Urothelium cell line (cell line): ENCODE data around the gene RELB.
A peak's percentile ranks its signal among the peaks of the same experiment; 100 is the strongest.

Experiments used
- DNase-seq: peaks from one replicate; pipeline ENCODE4 v3.0.0; 2011; ENCODE audit warnings: low spot score, mixed read lengths
- FAIRE-seq: peaks from 2 replicates; lab custom pipeline; 2011; peaks lifted over from hg19 to GRCh38; lab: Jason Lieb, UNC

The RELB gene

DNA sequence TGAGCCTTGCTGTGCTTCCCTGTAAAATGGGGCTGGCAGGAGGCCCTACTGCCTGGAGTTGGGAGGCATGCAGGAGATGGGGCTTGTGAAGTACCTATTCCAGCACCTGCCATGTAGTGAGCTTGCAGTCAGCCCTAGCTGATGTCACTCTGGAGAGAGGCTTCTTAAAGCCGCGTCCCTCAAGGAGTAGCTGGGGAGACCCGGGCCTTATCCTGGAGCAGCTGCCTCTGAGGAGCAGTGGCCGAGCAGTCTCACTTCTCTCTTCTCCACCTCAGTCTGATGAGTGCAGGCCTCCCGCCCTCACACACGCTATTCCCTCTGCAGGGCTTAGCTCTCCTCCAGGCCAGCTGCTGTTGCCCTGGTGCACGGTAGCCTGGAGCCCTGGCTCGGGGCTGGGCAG lies 55.6 kb downstream of the RELB start:
- FAIRE-seq, result no peak
- no peak for DNase-seq

DNA sequence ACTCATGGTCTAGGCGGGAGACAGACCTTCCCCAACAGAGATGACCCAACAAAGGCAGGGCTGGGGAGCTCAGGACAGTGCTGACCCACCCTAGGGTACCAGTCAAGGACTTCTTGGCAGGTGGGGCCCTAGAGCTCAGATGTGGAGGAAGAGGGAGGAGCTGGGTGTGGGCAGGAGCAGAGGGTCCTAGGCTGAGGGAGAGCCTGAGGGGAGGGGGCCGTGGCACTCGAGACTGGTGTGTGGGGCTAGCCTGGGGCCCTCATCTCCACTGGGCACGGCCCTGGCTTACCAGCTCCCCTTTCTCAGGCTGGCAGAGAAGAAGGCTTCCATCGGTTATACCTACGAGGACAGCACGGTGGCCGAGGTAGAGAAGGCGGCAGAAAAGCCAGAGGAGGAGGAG lies 56.2 kb downstream of the RELB start:
- DNase-seq (no peak), FAIRE-seq (no peak)

DNA sequence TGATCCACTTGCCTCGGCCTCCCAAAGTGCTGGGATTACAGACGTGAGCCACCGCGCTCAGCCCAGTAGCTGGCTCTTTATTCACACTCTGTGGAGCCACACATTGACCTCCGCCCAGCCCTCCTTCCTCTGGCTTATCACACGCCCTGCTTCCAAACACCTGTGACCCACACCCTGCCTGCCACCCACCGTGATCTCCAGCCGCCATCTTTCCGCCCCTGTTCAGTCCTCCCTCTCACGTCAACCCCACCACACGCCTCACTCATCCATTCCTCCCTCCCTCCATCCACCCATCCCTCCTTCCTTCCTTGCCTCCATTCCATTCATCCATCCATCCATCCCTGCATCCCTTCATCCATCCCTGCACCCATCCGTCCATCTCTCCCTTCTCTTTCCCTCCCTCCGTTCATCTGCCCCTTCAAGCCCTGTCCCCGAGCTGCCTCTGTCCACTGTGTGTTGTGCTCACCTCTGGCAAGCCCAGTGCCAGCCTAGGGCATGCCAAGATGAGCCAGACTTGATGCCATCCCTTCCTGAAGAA lies 57.4 kb downstream of the RELB start:
- no peak for DNase-seq
- FAIRE-seq, result no peak

DNA sequence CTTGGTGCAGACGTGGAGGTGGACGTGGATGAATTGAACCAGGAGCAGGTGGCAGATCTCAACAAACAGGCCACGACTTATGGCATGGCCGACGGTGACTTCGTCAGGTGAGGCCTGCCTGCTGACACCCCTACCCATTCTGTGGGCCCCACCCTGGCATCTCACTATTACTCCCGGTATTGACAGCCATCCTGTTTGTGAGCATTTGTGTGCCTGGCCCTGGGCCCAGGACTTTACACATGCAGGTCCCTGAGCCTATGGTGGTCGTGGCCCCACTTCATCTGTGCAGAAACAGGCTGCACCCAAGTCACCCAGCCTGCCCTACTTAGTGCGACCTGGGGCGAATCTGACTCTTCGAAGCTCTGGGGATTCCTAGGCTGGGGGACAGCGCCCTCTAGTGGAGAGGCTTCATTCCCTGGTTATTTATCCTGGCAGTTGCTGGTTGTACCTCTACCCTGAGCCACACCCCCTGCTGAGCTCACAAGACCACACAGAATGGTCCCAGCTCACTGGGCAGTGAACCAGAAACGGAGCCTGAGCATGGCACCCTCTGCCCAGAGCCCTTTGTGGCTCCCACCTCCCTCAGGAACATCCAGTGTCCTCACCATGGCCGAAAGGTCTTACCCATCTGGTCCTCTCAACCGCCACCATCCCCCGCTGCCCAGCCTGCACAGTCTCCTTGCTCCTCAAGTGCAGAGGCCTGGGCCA lies 58.1 kb downstream of the RELB start:
- DNase-seq (peak; percentile 81), FAIRE-seq (peak; percentile 66)

DNA sequence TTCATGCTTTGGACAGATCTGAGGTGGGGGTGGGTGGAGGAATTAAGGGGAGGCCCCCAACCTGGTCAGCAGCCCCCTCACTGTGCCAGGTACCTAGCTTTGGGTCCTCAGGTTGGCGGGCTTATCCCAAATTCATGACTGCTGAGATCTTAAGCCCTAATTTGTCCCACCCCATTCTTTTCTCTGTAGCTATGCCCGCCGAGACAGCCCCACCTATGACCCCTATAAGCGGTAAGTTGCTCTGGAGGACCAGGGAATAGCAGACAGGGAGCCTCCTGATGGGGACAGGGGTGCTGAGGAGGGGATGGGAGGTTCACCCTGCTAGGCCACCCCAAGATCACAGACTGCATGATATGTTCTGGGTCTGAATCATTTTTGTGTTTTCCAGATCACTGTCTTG lies 60.7 kb downstream of the RELB start:
- DNase-seq (no peak), FAIRE-seq (no peak)

DNA sequence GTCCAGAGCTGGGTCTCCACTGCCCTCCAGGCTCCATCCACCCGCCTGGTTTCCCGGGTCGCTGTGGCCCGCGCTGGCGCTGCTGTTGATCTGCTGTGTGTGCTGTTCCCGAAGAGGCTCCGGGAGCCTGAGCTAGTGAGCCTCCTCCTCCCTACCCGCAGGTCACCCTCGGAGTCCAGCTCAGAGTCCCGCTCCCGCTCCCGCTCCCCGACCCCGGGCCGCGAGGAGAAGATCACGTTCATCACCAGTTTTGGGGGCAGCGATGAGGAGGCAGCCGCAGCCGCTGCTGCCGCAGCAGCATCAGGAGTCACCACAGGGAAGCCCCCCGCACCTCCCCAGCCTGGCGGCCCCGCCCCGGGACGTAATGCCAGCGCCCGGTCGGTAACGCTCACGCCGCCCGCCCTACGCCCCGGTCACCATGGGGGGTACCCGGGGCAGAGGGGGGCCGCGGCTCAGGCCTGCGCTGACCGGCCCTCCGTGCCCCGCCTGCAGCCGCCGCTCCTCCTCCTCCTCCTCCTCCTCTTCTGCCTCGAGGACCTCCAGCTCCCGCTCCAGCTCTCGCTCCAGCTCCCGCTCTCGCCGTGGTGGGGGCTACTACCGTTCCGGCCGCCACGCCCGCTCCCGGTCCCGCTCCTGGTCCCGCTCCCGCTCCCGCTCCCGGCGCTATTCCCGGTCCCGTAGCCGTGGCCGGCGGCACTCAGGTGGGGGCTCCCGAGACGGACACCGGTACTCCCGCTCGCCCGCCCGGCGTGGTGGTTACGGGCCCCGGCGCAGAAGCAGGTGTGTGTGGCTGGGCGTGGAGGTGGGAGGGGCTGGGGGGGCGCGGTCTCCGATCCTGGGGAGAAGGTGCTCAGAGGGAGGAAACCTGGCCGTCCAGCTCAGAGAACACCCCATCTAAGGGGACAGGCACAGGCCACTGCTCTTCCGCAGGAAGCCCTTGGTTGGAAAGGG lies 62.9 kb downstream of the RELB start:
- DNase-seq, result no peak
- FAIRE-seq, result no peak

DNA sequence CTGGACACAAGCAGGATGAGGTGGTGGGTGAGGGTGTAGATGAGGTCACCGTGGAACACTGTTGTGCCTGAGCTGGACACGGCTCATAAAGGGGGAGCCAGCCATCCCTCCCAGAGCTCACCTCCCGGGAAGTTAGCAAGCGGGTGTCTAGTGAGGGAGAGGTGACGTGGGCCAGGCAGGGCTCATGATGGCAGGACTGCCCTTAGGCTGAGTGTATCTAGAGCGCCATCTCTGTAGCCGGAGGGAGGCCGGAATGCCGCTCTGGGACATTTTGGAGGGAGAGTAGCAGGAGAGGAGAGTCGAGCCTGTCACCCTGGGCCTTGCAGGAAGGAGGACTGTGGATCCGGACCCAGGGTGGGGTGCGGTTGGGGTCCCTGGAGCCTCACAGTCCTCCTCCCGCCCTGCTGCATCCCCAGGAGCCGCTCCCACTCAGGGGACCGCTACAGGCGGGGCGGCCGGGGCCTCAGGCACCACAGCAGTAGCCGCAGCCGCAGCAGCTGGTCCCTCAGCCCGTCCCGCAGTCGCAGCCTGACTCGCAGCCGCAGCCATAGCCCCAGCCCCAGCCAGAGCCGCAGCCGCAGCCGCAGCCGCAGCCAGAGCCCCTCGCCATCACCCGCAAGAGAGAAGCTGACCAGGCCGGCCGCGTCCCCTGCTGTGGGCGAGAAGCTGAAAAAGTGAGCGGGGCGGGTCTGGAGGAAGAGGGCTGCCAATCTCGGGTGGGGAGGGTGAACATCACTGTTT lies 65.8 kb downstream of the RELB start:
- no peak for FAIRE-seq
- DNase-seq, result no peak

DNA sequence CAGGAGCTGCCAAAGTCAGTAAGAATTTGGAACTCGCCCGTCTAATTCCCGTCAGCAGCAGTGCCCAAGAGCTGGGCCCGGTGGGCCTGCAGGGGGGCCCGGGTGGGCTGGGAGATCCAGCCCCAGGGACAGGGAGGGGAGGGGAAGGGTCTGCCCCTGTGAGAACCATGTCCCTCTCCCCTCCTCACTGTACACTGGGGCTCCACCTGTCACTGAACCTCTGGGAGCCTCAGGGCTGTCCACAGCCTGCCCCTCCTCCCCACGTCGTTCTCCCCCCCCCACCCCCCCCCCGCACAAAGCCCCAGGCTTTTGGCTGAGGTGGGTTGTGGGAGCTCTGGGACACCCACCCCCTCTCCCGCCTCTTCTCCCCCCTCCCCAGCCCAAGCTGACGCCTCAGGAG lies 66.8 kb downstream of the RELB start:
- DNase-seq (no peak), FAIRE-seq (no peak)

DNA sequence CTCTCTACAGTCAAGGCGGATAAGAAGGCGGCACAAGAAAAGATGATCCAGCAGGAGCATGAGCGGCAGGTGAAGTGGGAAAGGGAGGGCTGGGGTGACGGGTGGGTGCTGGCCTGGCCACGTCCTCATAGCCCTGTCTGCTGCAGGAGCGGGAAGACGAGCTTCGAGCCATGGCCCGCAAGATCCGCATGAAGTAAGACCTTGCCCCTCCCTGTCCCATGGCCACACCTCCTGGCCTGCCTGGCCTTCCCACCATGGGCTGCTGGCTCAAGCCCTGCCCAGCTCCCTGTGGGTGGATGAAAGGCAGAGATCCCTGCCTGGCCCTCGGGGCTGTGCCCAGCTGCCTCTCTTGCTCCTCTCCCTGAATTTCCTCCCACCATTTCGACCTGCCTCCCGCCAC lies 67.8 kb downstream of the RELB start:
- no peak for DNase-seq
- no peak for FAIRE-seq

DNA sequence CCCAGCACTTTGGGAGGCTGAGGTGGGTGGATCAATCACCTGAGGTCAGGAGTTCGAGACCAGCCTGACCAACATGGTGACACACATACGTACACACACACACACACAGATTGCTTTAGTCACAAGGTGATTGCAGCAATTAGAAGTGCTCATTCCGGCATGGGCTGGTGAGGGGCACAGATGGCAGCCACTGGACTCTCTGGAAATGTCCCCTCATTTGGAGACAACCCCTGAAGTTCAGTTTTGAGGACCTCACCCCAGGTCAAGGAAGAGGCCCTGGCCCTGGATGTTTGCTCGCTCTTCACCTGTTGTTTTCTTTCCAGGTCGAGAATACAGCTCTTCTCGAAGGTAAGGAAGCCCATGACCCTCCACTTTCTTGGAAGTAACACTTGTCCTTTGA lies 69.0 kb downstream of the RELB start:
- no peak for DNase-seq
- no peak for FAIRE-seq

DNA sequence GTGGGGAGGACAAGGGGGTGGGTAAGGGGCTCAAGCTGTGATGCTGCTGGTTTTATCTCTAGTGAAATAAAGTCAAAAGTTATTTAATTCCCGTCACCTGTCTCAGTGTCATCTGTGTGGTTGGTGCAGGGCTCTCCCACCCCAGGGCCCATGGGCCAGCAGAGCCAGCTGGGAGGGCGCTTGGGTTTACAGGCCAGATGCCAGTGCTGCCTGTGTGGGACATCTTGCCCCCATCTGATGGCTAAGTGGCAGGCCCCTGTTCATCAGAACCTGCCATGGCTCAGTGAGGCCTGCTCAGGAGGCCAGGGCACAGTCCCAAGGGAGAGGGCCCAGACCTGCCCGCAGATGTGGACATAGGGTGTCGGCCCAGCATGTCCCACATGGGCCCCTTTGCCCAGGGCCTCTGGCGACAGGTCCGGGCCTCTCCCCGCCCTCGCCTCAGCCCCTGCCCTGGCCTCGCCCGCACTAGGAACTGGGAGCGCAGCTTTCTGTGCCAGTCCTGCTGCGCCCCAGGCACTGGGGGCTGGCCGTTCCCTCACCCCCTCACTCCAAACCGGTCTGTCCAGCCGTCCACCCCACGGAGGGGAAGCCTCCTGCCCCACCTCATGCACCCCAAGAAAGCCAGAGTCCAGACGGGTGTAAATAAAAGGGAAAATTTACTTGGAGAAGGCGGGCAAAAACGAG lies 69.7 kb downstream of the RELB start:
- no peak for FAIRE-seq

DNA sequence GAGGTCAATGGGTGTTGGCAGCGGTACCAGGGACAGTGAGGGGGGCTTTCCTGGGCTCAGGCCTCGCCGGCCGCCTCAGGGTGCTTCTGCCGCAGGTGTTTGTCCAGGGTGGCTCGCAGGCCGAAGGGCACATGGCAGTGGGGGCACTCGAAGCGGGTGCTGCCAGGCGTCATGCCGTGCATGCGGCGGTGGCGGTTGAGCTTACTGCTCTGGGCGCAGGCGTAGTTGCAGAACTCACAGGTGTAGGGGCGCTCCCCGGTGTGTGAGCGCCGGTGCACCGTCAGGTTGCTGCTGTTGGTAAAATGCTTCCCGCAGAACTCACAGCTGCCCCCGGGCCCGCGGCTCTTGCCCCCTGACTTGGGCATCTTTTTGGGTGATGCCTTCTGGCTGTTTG lies 70.3 kb downstream of the RELB start:
- no peak for DNase-seq
- no peak for FAIRE-seq

More for the DNA sequence above, 69.7 kb downstream of the RELB start:
- DNase-seq, result no peak

DNA sequence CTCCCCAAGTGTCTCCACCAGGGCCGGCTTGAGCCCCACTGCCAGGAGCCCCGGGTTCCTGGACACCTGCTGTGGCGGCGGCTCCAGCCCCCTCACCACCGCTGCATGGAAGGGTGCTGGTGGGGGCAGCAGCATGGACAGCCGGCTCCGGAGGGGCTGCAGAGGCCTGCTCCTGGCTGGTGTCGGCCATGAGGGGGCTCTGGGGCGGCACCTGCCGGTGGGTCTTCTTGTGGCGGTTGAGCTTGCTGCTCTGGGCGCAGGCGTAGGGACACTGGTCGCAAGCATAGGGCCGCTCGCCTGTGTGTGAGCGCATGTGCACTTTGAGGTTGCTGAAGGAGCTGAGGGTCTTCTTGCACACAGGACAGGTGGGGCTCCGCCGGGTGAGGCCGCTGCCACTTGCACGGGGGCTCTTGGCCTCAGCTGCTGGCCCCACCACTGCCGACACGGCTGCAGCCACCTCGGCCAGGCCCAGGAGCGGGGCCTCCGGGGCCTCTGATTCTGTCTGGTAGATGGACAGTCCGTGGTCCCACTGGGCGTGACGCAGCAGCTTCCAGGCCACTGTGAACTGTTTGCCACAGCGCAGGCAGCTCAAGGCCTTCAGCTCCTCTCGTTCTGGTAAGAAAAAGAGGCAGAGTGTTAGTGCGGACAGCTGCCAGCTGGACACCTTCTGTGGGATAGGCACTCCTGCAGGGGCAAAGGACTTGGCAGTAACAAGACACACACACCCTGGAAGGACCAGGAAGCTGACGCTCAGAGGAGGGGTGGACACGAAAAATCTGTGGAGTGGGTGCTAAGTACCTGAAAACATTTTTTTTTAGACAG lies 70.9 kb downstream of the RELB start:
- FAIRE-seq, result no peak
- no peak for DNase-seq

DNA sequence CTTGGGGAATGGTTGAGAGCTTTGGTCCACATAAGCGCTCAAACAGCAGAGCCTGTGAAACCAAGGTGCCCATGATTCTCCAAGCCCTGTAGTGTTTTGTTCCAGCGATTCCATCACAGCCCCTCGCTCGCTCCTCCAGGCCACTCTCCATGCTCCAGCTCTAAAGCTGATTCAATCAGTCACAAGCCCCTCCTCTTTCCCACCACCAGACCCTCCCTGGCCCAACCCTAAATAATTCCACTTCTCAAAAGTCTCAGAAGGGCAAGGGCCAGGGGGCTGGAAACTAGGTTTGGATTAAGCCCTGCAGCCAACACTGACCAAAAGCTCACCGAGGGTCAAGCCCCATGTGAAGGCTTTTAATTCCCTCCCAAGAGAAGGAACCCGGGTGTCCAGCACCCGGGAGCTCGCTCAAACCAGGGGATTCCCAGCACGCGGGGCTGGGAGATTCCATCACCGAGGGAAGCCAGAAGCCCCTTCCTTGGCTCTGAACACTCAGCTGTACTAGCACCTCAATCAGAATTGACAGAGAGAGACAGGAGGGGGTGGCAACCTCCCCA lies 73.6 kb downstream of the RELB start:
- no peak for FAIRE-seq

DNA sequence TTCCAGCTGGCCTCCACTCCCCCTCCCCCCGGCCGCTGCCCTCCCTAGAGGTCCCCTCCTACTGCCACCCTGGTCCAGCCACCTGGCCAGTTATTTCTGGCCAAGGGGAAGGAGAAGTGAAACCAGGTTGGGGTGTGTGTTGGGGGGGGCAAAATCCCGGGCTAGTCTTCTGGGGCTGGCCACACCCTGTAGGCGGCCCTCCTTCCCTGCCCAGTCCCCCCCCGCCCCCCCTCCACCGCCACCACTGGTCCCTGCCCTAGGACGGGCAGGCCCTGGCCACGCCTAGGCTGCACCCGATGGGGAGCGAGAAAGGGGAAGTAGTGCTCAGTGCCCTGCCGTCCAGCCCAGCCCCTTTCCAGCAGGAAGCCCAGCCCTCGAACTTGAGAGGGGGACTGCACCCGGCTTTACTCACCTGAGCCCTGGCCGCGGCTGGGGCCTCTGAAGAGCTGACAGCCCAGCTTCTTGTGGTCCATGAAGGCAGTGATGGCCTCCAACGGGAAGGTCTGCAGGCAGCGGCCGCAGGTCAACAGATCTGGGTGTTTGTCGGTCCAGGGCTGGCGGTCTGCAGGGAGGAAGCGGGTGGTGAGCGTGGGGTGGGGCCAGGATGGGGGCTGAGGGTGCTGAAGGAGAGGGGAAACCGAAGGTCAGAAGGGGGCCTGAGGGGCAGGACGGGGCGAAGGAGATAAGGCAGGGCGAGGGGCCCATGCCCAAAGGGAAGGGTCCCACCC lies 74.2 kb downstream of the RELB start:
- DNase-seq (peak; percentile 84), FAIRE-seq (peak; percentile 5)

More for the DNA sequence above, 73.6 kb downstream of the RELB start:
- no peak for DNase-seq

DNA sequence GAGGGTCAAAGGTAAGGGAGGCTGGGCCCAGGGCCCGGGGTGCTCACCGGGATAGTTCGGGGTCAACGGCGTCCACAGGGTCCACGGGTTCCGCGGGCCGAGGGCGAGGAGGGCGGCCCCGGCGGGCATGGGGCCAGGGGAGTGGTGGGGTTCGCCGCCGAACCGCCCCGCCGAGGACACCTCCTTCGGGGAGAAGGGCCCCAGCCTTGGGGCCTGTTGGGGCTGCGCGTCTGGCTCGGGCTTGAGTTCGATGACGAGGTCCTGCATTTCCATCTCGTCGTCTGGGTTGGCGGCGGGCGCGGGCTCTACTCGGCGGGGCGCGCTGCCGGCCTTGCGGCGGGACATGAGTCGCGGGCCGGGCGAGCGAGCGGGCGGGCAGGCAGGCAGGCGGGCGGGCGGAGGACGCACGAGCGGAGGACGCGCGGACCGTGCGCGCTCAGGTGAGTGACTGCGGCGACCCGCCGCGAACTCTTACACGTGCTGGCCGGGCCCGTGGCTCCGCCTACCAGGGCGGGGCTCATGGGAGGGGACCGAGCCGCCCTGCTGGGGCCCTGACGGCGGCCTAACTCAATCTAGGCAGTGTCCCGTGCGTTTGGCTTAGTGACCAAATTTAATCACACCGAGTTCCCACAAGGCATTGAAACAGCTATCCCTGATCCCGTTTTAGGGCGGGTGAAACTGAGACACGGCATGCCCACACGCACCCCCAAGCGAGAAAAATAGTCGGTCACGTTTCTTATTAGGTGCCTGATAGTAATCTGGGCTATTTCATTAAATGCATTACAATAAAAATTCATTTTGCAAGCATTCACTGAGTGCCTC lies 75.0 kb downstream of the RELB start, which contains the start of gene ZNF296:
Gene ZNF296, minus strand, starts transcription at position 450 of the 822 bp plus-strand sequence. Its CDS starts 105 bp downstream, at position 345.
- DNase-seq, result peak; percentile 83
- no peak for FAIRE-seq

DNA sequence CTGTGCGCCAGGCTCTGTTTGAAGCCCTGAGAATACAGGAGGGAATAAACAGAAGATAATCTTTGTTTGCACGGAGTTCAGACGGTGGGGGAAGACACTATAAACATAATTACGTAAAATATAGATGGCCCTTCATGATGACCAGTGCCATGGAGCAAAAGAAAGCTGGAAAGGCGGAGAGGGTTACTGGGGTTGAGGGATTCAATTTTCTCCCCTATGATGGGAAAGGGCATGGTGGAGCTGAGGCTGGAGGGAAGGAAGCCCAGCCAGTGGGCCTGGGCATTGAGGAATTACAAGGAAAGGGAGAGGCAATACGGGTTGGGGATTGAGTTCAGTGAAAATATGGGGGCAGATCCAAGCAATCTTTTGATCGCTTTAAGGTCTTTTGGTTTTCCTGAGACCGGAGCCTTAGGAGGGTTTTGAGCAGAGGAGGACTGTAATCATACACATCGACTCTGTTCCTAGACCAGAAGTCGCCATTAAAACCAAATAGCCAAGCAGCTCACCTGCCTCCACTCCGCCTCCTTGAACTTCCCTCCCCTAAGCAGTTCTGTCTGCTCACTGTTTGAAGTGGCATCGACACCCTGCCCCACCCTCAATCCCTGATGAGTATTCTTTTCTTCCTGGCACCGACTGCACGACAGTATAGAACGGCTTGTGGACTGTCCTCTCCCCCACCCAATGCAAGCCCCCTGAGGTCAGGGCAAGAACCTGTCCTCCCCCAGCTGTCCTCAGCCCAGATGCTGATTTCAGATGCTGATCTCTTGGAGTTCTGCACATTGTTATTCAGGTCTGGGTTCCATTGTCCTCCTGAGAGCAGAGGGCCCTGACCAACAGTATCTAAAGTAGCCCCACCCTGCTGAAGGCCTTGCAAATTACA lies 75.8 kb downstream of the RELB start:
- no peak for FAIRE-seq
- DNase-seq, result no peak
